Natural killer cell treated with Interleukin-12 subunit alpha and Interleukin-12 subunit beta and Interleukin-15 and Interleukin-18, amount 100 ng/mL, for 72 hours (primary cell): ENCODE results near the gene NDUFA13. TPM values are rescaled to one million over a fixed set of nuclear protein-coding genes. Genes with fewer than 3 reads are reported as not detected.
A peak's percentile ranks its signal among the peaks of the same experiment; 100 is the strongest.

Source experiments
- ATAC-seq, 2 donors: fragments of 150-1000 bp; cut with Tn5 transposase in 1 of 2; sonication (Bioruptor Pico), chemical (Tn5 transposase) in 1 of 2; 2 replicates each; pipeline ENCODE4 v1.10.0; 2021
- DNase-seq: peaks from one replicate; pipeline ENCODE4 v3.0.0; 2022; ENCODE audit warnings: low spot score
- H3K27ac Mint-ChIP-seq, 2 donors: 1 replicate in 1 of 2; 2 replicates in 1 of 2; pipeline ENCODE4 v1.8.0; 2022; ENCODE audit warnings: mixed read lengths in 2 of 2, mild to moderate bottlenecking in 1 of 2, moderate library complexity in 1 of 2
- H3K27me3 Mint-ChIP-seq, 2 donors: 1 replicate in 1 of 2; 2 replicates in 1 of 2; pipeline ENCODE4 v1.8.0; 2022; ENCODE audit warnings: mixed read lengths in 2 of 2
- H3K36me3 Mint-ChIP-seq: one replicate; pipeline ENCODE4 v1.8.0; 2022; ENCODE audit warnings: mixed read lengths
- H3K4me1 Mint-ChIP-seq, 2 donors: 1 replicate in 1 of 2; 2 replicates in 1 of 2; pipeline ENCODE4 v1.8.0; 2022; ENCODE audit warnings: low read depth in 2 of 2, mixed read lengths in 2 of 2, mild to moderate bottlenecking in 1 of 2
- H3K4me3 Mint-ChIP-seq: one replicate; pipeline ENCODE4 v1.8.0; 2022; ENCODE audit warnings: mixed read lengths
- H3K9me3 Mint-ChIP-seq: 2 replicates; pipeline ENCODE4 v1.8.0; 2022; ENCODE audit warnings: mixed read lengths
- total RNA-seq, 2 donors: library from RNA; stranded (reverse); gene quantifications; one replicate each; pipeline ENCODE4 v1.2.3, GENCODE V29; 2022

NDUFA13 gene
- total RNA-seq, 2 donors from 2014 or later: 261 to 310 TPM

- H3K27ac Mint-ChIP-seq: no peak overlapping the region
Measured at GRCh38 chr19:19508217-19508616, 7.8 kb upstream of the NDUFA13 start.

DNA sequence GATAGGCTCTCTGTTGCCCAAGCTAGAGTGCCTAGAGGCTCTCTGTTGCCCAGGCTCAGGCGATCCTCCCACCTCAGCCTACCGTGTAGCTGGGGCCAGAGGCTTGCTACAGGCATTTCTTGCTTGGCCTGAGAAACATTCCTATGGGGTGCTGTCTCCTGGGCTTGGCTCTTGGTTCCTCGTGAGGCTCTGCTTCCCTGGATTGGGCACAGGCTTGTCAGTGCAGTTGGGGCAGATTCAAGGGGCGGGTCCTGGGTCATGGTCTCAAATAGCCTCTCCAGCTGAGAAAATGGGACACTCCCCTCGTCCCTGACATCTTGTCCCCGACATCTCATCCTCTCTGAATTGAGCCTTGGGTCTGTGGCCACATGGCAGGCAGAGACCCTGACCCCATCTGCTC, 5.6 kb upstream of the NDUFA13 start:
- Mint-ChIP-seq H3K4me1 (peaks cover 0 to 3% of the 10 kb centered on the region in 2 donors), H3K36me3 (no peaks in the 10 kb centered on the region), H3K27ac (no peak overlapping the region), H3K27me3 (no peaks in the 10 kb centered on the region), H3K4me3 (no peak overlapping the region), H3K9me3 (no peaks in the 10 kb centered on the region)
- DNase-seq (no peak), ATAC-seq (peak in 1 of 2 donors; percentile 29)

More at GRCh38 chr19:19508217-19508616, 7.8 kb upstream of the NDUFA13 start:
- no peaks in the 10 kb centered on the region for H3K27me3 Mint-ChIP-seq
- no peak overlapping the region for H3K4me3 Mint-ChIP-seq
- peak in 1 of 2 donors; percentile 29 for ATAC-seq
- H3K9me3 Mint-ChIP-seq: no peaks in the 10 kb centered on the region
- peaks cover 4% of the 10 kb centered on the region for H3K36me3 Mint-ChIP-seq
- DNase-seq: no peak
- H3K4me1 Mint-ChIP-seq: peaks cover 0 to 3% of the 10 kb centered on the region in 2 donors

DNA sequence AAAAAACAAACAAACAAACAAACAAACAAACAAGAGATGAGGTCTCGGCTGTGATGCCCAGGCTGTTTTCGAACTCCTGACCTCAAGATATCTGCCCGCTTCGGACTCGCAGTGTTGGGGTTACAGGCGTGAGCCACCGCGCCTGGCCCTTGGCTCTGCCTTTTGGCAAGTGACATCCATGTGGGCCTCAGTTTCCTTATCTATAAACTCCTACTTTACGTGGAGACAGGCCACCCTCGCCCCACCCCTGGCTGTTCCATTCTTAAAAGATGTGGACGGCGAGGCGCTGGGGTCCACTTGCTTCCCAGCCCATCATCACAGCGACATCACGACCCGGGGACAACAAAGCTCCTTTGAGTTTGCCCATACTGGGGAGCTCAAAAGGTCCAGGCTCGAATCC, 2.3 kb upstream of the NDUFA13 start:
- Mint-ChIP-seq H3K9me3 (no peaks in the 10 kb centered on the region), H3K27me3 (no peaks in the 10 kb centered on the region), H3K36me3 (no peaks in the 10 kb centered on the region), H3K4me3 (no peak overlapping the region), H3K4me1 (peaks cover 0 to 8% of the 10 kb centered on the region in 2 donors), H3K27ac (no peak overlapping the region)
- no peak for ATAC-seq
- no peak for DNase-seq

GRCh38 chr19:19514215-19514657, 1.8 kb upstream of the NDUFA13 start:
- no peak for ATAC-seq
- H3K27ac Mint-ChIP-seq: no peak overlapping the region
- no peaks in the 10 kb centered on the region for H3K9me3 Mint-ChIP-seq
- H3K36me3 Mint-ChIP-seq: no peaks in the 10 kb centered on the region
- H3K4me1 Mint-ChIP-seq: peaks cover 1 to 10% of the 10 kb centered on the region in 2 donors
- H3K27me3 Mint-ChIP-seq: no peaks in the 10 kb centered on the region
- DNase-seq: no peak
- no peak overlapping the region for H3K4me3 Mint-ChIP-seq

DNA sequence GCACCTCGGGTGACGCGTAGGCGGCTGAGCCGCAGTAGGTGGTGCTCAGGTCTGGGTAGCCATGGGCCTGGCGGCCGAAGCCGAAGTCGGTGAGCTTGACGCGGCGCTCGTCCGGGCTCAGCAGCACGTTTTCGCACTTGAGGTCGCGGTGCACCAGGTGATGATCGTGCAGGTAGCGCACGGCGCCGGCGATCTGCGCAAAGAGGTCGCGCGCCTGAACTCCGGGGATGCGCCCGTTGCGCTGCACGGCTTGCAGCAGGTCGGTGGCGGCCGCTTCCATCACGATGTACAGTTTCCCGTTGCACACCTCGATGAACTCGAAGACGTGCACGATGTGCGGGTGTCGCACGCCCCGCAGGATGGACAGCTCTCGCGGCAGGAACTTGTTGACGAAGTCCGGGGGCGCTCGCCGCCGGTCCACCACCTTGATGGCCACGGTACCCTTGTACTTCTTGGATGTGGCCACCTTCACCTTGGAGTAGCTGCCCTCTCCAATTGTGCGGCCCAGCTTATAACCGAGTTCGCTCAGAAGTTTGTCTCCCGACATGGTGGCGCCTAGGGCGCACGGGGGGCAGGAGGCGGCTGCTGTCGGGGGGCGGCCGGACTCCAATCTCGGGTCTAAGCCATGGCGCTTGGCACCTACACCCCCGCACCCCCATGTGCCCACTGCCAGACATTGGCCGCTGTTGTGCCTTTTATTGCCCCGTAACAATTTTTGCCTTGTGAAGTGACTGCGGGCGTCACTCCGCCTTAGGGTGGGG, 964 bp upstream of the NDUFA13 start, which contains the start of gene TSSK6:
TSSK6 (minus strand) TSS at position 668 of the 761 bp plus-strand sequence; CDS start at position 547, 121 bp downstream.
- ATAC-seq (no peak), DNase-seq (no peak)
- Mint-ChIP-seq H3K4me3 (peak within 1 kb of the TSS; percentile 93), H3K9me3 (no peaks in the 10 kb centered on the region), H3K36me3 (no peaks in the 10 kb centered on the region), H3K27ac (peak within 1 kb of the TSS; percentile 84 to 92), H3K4me1 (peaks cover 8 to 14% of the 10 kb centered on the region in 2 donors), H3K27me3 (no peaks in the 10 kb centered on the region)

DNA sequence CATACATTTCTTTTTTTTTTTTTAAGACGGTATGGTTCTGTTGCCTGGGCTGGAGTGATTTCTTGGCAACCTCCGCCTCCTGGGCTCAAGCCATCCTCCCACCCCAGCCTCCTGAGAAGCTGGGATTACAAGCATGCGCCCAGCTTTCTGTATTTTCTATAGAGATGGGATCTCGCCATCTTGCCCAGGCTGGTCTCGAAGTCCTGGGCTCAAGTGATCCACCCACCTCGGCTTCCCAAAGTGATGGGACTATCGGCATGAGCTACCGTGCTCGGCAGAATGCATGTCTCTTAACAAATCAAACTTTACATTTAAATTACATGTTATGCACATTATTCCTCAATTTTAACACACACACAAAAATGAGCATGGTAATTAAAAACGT, 1.2 kb downstream of the NDUFA13 start:
- Mint-ChIP-seq H3K4me1 (peaks cover 19 to 20% of the 10 kb centered on the region in 2 donors), H3K27ac (no peak overlapping the region), H3K4me3 (peak overlapping the region; percentile 93), H3K9me3 (no peaks in the 10 kb centered on the region), H3K36me3 (peaks cover 6% of the 10 kb centered on the region), H3K27me3 (no peaks in the 10 kb centered on the region)
- DNase-seq: no peak
- no peak for ATAC-seq

GRCh38 chr19:19520989-19521388, 5.0 kb downstream of the NDUFA13 start:
- Mint-ChIP-seq H3K4me1 (peaks cover 19 to 20% of the 10 kb centered on the region in 2 donors), H3K27me3 (no peaks in the 10 kb centered on the region), H3K4me3 (no peak overlapping the region), H3K9me3 (no peaks in the 10 kb centered on the region), H3K36me3 (peaks cover 6% of the 10 kb centered on the region), H3K27ac (no peak overlapping the region)
- DNase-seq (no peak), ATAC-seq (no peak)

GRCh38 chr19:19523177-19523576, 7.2 kb downstream of the NDUFA13 start:
- peaks cover 6% of the 10 kb centered on the region for H3K36me3 Mint-ChIP-seq
- H3K9me3 Mint-ChIP-seq: no peaks in the 10 kb centered on the region
- H3K27me3 Mint-ChIP-seq: no peaks in the 10 kb centered on the region
- H3K4me1 Mint-ChIP-seq: peaks cover 15 to 19% of the 10 kb centered on the region in 2 donors
- ATAC-seq (no peak), DNase-seq (no peak)
- no peak overlapping the region for H3K4me3 Mint-ChIP-seq
- no peak overlapping the region for H3K27ac Mint-ChIP-seq

DNA sequence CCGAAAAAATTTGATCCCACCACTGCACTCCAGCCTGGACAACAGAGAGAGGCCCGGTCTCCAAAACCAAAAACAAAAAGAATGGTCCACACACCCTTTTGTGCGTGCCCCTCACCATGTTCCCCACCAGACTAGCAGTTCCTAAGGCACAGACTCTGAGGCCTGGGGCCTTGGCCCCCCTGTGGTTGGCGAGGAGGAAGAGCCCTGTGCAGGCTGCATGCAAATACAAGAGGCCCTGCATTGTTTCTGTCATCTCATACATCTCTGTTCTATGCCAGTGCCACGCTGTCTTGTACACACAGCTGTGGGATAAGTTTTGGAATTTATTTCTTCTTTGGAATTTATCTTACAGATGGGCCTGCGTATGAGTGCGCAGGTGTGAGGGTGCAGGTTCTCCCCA, 8.0 kb downstream of the NDUFA13 start:
- Mint-ChIP-seq H3K36me3 (peaks cover 6% of the 10 kb centered on the region), H3K27ac (no peak overlapping the region), H3K27me3 (no peaks in the 10 kb centered on the region), H3K4me1 (peaks cover 15 to 19% of the 10 kb centered on the region in 2 donors), H3K4me3 (no peak overlapping the region), H3K9me3 (no peaks in the 10 kb centered on the region)
- ATAC-seq (no peak), DNase-seq (no peak)

GRCh38 chr19:19525611-19526380, 9.8 kb downstream of the NDUFA13 start:
- Mint-ChIP-seq H3K4me3 (no peak overlapping the region), H3K27ac (no peak overlapping the region), H3K4me1 (peaks cover 3 to 5% of the 10 kb centered on the region in 2 donors), H3K27me3 (no peaks in the 10 kb centered on the region), H3K36me3 (peaks cover 1% of the 10 kb centered on the region), H3K9me3 (no peaks in the 10 kb centered on the region)
- no peak for DNase-seq
- no peak for ATAC-seq

GRCh38 chr19:19526581-19527370, 10.8 kb downstream of the NDUFA13 start:
- Mint-ChIP-seq H3K4me1 (peaks cover 0 to 3% of the 10 kb centered on the region in 2 donors), H3K27ac (no peak overlapping the region), H3K27me3 (no peaks in the 10 kb centered on the region), H3K9me3 (no peaks in the 10 kb centered on the region), H3K36me3 (no peaks in the 10 kb centered on the region), H3K4me3 (no peak overlapping the region)
- no peak for ATAC-seq
- no peak for DNase-seq

GRCh38 chr19:19527371-19527656, 11.3 kb downstream of the NDUFA13 start:
- ATAC-seq: no peak
- no peaks in the 10 kb centered on the region for H3K36me3 Mint-ChIP-seq
- no peak overlapping the region for H3K4me3 Mint-ChIP-seq
- no peaks in the 10 kb centered on the region for H3K9me3 Mint-ChIP-seq
- no peak overlapping the region for H3K27ac Mint-ChIP-seq
- H3K27me3 Mint-ChIP-seq: no peaks in the 10 kb centered on the region
- H3K4me1 Mint-ChIP-seq: peaks cover 5 to 6% of the 10 kb centered on the region in 2 donors
- no peak for DNase-seq

GRCh38 chr19:19527674-19528625, 11.9 kb downstream of the NDUFA13 start:
- DNase-seq (no peak), ATAC-seq (peak in 1 of 2 donors; percentile 7)
- H3K4me3 Mint-ChIP-seq: no peak overlapping the region
- H3K9me3 Mint-ChIP-seq: no peaks in the 10 kb centered on the region
- no peaks in the 10 kb centered on the region for H3K27me3 Mint-ChIP-seq
- H3K4me1 Mint-ChIP-seq: peaks cover 3 to 6% of the 10 kb centered on the region in 2 donors
- H3K27ac Mint-ChIP-seq: no peak overlapping the region
- no peaks in the 10 kb centered on the region for H3K36me3 Mint-ChIP-seq
